Measurements from ENCODE around the gene ANTXR1. TPM values are rescaled to one million over a fixed set of nuclear protein-coding genes. Genes with fewer than 3 reads are reported as not detected.

The ANTXR1 gene
- polyA plus RNA-seq, 1 of the 3 experiments (the other 2 are of a cell fraction), result 114 TPM

- CTCF ChIA-PET, result interaction anchor here (0.6 to 0.9 kb wide), 2 partner anchors 13 to 121 kb away, joined by 3 read pairs; no protein-coding TSS in a partner anchor
- TF ChIP-seq, protein P1, sequence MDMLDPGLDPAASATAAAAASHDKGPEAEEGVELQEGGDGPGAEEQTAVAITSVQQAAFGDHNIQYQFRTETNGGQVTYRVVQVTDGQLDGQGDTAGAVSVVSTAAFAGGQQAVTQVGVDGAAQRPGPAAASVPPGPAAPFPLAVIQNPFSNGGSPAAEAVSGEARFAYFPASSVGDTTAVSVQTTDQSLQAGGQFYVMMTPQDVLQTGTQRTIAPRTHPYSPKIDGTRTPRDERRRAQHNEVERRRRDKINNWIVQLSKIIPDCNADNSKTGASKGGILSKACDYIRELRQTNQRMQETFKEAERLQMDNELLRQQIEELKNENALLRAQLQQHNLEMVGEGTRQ (IDR thresholded peaks at IDR 0.05; ENCODE audit: borderline replicate concordance, low read depth, low read length), result no peak
- TF ChIP-seq FOSL2 (IDR thresholded peaks at IDR 0.05; ENCODE audit: borderline replicate concordance, low read depth) (no peak), FOXJ3 (CRISPR knock-in tag; IDR thresholded peaks at IDR 0.05) (no peak)
- Histone ChIP-seq H3K4me2 (no peak overlapping the region), H3K27ac (ENCODE audit: low read depth in 2 of 2, low read length in 1 of 2) (no peak overlapping the region), H4K20me1 (ENCODE audit: insufficient read depth) (no peaks in the 10 kb centered on the region), H2AFZ (ENCODE audit: low read depth) (no peak overlapping the region), H3K27me3 (ENCODE audit: insufficient read depth) (no peaks in the 10 kb centered on the region), H3F3A (replicated peaks; ENCODE audit: insufficient read depth) (no peaks in the 10 kb centered on the region), H3K9ac (no peak overlapping the region), H3K4me3 (ENCODE audit: low read depth in 2 of 2, low read length in 1 of 2) (no peak overlapping the region), H3K4me1 (ENCODE audit: control insufficient read depth in 1 of 2, insufficient read depth in 2 of 2, low read depth in 1 of 2, low read length in 1 of 2) (peaks cover 0 to 26% of the 10 kb centered on the region in 2 experiments; a peak in 2 of 4 replicates), H3K9me2 (no peaks in the 10 kb centered on the region), H3K9me3 (no peaks in the 10 kb centered on the region), H3K36me3 (replicated peaks in 1 of 2; ENCODE audit: control insufficient read depth in 1 of 2, insufficient read depth in 2 of 2, low read length in 1 of 2) (peaks cover 39 to 67% of the 10 kb centered on the region in 2 experiments), H3K79me2 (ENCODE audit: insufficient read depth) (no peaks in the 10 kb centered on the region)
- 84% methylated on average over 6 of the region's 7 CpGs for WGBS (ENCODE audit: low lambda C conversion rate)
- POLR2A ChIA-PET, result no interaction called here
- no peak for DNase-seq
Measured at GRCh38 chr2:69185807-69186206, 172.8 kb downstream of the ANTXR1 start.

- no peak overlapping the region for H3K9ac ChIP-seq
Measured at GRCh38 chr2:69186614-69187013, 173.6 kb downstream of the ANTXR1 start.

GRCh38 chr2:69188182-69188900 is 175.4 kb downstream of the ANTXR1 start:
- ChIA-PET CTCF (interaction anchor here (0.6 to 2.5 kb wide), 13 partner anchors 8 to 640 kb away, joined by 3 to 10 read pairs (median 3); partner anchors contain the start of gene ANTXR1), POLR2A (interaction anchor here (0.6 kb wide), 1 partner anchor 550 kb away, joined by 3 read pairs; no protein-coding TSS in a partner anchor)
- WGBS (ENCODE audit: low lambda C conversion rate), result 96% methylated on average over 4 of the region's 4 CpGs
- no peaks in the 10 kb centered on the region for H3K9me3 ChIP-seq
- H3K79me2 ChIP-seq (ENCODE audit: insufficient read depth), result no peaks in the 10 kb centered on the region
- no peak overlapping the region; a peak in 1 of 4 replicates for H3K27ac ChIP-seq (ENCODE audit: low read depth in 2 of 2, low read length in 1 of 2)
- H3K36me3 ChIP-seq (replicated peaks in 1 of 2; ENCODE audit: control insufficient read depth in 1 of 2, insufficient read depth in 2 of 2, low read length in 1 of 2), result peaks cover 29 to 77% of the 10 kb centered on the region in 2 experiments
- no peak overlapping the region for H3K4me2 ChIP-seq
- H2AFZ ChIP-seq (ENCODE audit: low read depth), result no peak overlapping the region
- no peaks in the 10 kb centered on the region for H3F3A ChIP-seq (replicated peaks; ENCODE audit: insufficient read depth)
- no peak overlapping the region for H3K9ac ChIP-seq
- no peak overlapping the region for H3K4me3 ChIP-seq (ENCODE audit: low read depth in 2 of 2, low read length in 1 of 2)
- no peaks in the 10 kb centered on the region for H3K27me3 ChIP-seq (ENCODE audit: insufficient read depth)
- no peaks in the 10 kb centered on the region for H3K9me2 ChIP-seq
- no peak for DNase-seq
- no peaks in the 10 kb centered on the region for H4K20me1 ChIP-seq (ENCODE audit: insufficient read depth)
- H3K4me1 ChIP-seq (ENCODE audit: control insufficient read depth in 1 of 2, insufficient read depth in 2 of 2, low read depth in 1 of 2, low read length in 1 of 2), result peaks cover 8 to 41% of the 10 kb centered on the region in 2 experiments; a peak in 3 of 4 replicates
- no peak for TF ChIP-seq TEAD4 (IDR thresholded peaks at IDR 0.05; ENCODE audit: borderline replicate concordance, insufficient read depth)
- TF ChIP-seq, protein P1 (IDR thresholded peaks at IDR 0.05; ENCODE audit: borderline replicate concordance, low read depth, low read length), result no peak
- no peak for TF ChIP-seq FOSL2 (IDR thresholded peaks at IDR 0.05; ENCODE audit: borderline replicate concordance, low read depth)
- no peak for TF ChIP-seq NFIC (IDR thresholded peaks at IDR 0.05; ENCODE audit: borderline replicate concordance)
- TF ChIP-seq ELF1 (IDR thresholded peaks at IDR 0.05), result no peak
- TF ChIP-seq CHD2 (IDR thresholded peaks at IDR 0.05; ENCODE audit: low read length, partially characterized antibody), result no peak
- no peak for TF ChIP-seq RAD21 (IDR thresholded peaks at IDR 0.05; ENCODE audit: low read length)
- TF ChIP-seq YY1 (IDR thresholded peaks at IDR 0.05; ENCODE audit: low read depth), result no peak
- no peak for TF ChIP-seq RXRA (IDR thresholded peaks at IDR 0.05; ENCODE audit: borderline replicate concordance, low read depth)
- no peak for TF ChIP-seq CTCF (IDR thresholded peaks at IDR 0.05)
- TF ChIP-seq MXI1 (IDR thresholded peaks at IDR 0.05; ENCODE audit: low read depth, low read length), result no peak

More at GRCh38 chr2:69186614-69187013, 173.6 kb downstream of the ANTXR1 start:
- Histone ChIP-seq H3K79me2 (ENCODE audit: insufficient read depth) (no peaks in the 10 kb centered on the region), H2AFZ (ENCODE audit: low read depth) (no peak overlapping the region), H3K27me3 (ENCODE audit: insufficient read depth) (no peaks in the 10 kb centered on the region), H3K4me3 (ENCODE audit: low read depth in 2 of 2, low read length in 1 of 2) (no peak overlapping the region), H3K4me1 (ENCODE audit: control insufficient read depth in 1 of 2, insufficient read depth in 2 of 2, low read depth in 1 of 2, low read length in 1 of 2) (peaks cover 7 to 33% of the 10 kb centered on the region in 2 experiments; a peak in 3 of 4 replicates), H3K9me3 (no peaks in the 10 kb centered on the region), H3K4me2 (no peak overlapping the region), H3K9me2 (no peaks in the 10 kb centered on the region), H3F3A (replicated peaks; ENCODE audit: insufficient read depth) (no peaks in the 10 kb centered on the region), H3K27ac (ENCODE audit: low read depth in 2 of 2, low read length in 1 of 2) (no peak overlapping the region), H4K20me1 (ENCODE audit: insufficient read depth) (no peaks in the 10 kb centered on the region), H3K36me3 (replicated peaks in 1 of 2; ENCODE audit: control insufficient read depth in 1 of 2, insufficient read depth in 2 of 2, low read length in 1 of 2) (peaks cover 38 to 75% of the 10 kb centered on the region in 2 experiments)
- WGBS (ENCODE audit: low lambda C conversion rate), result 94% methylated on average over 3 of the region's 3 CpGs
- CTCF ChIA-PET, result interaction anchor here (0.9 kb wide), 2 partner anchors 58 to 87 kb away, joined by 3 read pairs; no protein-coding TSS in a partner anchor
- TF ChIP-seq FOXJ3 (CRISPR knock-in tag; IDR thresholded peaks at IDR 0.05), result no peak
- POLR2A ChIA-PET, result no interaction called here
- no peak for DNase-seq

All from SK-N-SH (cell line).